Transverse colon (tissue), 4 donors: ENCODE measurements around the gene ALPG.

Experiments
- EP300 ChIP-seq: sonication (generic); formaldehyde crosslinking; IDR thresholded peaks from one replicate; pipeline ENCODE4 v1.6.1; 2017; ENCODE audit warnings: antibody characterized with exemption, low read depth
- POLR2A ChIP-seq: fragments of 450-650 bp; IDR thresholded peaks from one replicate; pipeline ENCODE4 v1.6.1; 2016; ENCODE audit warnings: antibody characterized with exemption, mild to moderate bottlenecking, moderate library complexity
- POLR2AphosphoS5 ChIP-seq, 3 donors: sonication (generic); formaldehyde crosslinking; IDR thresholded peaks; one replicate each; pipeline ENCODE4 v1.6.1; 2016; ENCODE audit warnings: antibody characterized with exemption in 3 of 3
- TF ChIP-seq, protein P1 (sequence below), 5 experiments: fragments of 200-600 bp in 3 of 5; fragments of 450-650 bp in 2 of 5; sonication (generic) in 3 of 5; IDR thresholded peaks; 1 replicate in 2 of 5; 2 replicates in 3 of 5; pipeline ENCODE4 v1.5.1; 2016 to 2017; ENCODE audit warnings: antibody characterized with exemption in 5 of 5, inconsistent platforms in 3 of 5, mild to moderate bottlenecking in 2 of 5, moderate library complexity in 1 of 5

DNA sequence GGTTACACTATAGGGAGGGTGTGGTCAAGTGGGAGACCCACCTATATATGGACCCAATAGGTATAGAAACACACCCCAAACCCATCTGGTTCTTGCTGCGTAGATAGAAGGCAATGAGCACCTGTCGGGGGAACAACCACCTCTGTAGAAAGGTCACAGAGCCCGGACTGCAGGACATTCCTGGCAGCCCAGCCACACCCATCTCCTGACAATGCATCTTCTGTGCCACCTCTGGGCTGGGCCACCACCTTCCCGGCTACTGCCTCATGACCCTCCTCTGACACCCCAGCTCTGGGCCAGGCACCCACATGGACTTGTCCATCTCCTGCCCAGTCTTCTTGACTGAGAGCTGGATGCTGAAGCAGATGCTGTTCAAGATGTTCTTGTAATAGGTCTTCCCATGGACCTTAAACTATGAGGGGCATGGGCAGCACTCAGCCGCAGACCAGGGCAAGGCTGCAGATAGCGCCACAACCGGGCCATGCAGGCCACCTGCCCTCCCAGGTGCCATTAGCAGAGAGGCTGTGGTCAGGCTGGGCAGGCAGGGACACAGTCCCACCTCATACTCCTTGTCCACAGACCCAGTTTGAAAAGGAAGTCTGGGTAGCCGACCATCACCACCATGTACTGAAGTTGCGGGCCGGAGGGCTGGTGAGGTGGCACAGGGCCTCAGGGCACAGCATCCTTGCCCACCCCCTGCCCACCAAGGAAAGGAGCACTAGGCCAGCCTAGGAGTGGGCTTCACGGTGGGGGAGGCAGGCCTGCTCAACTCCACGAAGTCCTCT lies 9.3 kb downstream of the ALPG start:
- TF ChIP-seq, protein P1, sequence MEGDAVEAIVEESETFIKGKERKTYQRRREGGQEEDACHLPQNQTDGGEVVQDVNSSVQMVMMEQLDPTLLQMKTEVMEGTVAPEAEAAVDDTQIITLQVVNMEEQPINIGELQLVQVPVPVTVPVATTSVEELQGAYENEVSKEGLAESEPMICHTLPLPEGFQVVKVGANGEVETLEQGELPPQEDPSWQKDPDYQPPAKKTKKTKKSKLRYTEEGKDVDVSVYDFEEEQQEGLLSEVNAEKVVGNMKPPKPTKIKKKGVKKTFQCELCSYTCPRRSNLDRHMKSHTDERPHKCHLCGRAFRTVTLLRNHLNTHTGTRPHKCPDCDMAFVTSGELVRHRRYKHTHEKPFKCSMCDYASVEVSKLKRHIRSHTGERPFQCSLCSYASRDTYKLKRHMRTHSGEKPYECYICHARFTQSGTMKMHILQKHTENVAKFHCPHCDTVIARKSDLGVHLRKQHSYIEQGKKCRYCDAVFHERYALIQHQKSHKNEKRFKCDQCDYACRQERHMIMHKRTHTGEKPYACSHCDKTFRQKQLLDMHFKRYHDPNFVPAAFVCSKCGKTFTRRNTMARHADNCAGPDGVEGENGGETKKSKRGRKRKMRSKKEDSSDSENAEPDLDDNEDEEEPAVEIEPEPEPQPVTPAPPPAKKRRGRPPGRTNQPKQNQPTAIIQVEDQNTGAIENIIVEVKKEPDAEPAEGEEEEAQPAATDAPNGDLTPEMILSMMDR (IDR thresholded peaks at IDR 0.05), result no peak
- TF ChIP-seq EP300 (no peak), POLR2A (no peak), POLR2AphosphoS5 (IDR thresholded peaks at IDR 0.05) (no peak)
